GM19239 (cell line): Measurements from ENCODE around the gene TCFL5.
A peak's percentile ranks its signal among the peaks of the same experiment; 100 is the strongest.

ENCODE experiments used
- DNase-seq: peaks from one replicate; pipeline ENCODE4 v3.0.0; 2011; ENCODE audit warnings: low spot score; ENCODE audit not compliant: insufficient read length
- FAIRE-seq: peaks from 2 replicates; lab custom pipeline; 2011; peaks lifted over from hg19 to GRCh38; lab: Jason Lieb, UNC

Gene TCFL5

DNA sequence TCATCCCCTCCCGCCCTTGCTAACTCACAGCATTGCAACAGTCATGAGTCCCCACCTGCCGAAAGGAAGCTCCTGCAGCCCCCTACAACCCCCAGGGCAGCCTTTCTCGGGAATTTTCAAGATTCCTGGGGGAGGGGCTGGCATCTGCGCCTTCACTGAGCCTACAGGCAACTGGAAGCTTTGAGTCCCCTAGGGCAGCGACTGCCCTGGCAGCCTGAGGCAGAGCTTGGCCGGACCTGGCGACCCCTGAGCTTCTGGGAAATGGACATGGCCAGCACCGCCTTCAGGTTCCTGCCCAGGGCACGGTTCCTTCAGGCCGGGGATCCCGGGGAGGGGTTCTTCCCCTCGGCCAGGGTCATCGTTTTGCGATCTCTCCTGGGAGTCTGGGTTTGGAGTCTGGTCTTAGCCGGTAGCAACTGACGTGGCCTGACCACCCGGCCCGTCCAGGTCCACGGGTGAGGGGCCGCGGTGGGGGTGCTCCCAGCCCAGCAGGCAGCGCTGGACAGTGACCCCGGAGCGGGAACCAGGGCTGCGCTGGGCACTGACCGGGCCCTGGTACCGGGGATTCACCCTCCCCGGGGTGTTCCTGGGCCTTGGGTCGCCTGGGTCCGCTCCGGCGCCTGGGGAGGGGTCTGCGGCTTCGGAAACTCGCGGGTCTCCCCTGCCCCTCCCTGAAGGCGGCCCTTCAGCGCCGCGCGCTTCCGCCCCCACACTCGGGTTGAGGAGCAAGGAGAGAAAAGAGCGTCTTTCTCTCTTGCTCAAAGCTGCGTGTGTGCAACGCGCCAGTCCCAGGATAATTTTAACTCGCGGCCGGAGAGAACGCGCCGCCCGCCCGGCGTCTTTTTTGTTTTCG lies 45.4 kb downstream of the TCFL5 start:
- no peak for FAIRE-seq
- DNase-seq, result no peak

DNA sequence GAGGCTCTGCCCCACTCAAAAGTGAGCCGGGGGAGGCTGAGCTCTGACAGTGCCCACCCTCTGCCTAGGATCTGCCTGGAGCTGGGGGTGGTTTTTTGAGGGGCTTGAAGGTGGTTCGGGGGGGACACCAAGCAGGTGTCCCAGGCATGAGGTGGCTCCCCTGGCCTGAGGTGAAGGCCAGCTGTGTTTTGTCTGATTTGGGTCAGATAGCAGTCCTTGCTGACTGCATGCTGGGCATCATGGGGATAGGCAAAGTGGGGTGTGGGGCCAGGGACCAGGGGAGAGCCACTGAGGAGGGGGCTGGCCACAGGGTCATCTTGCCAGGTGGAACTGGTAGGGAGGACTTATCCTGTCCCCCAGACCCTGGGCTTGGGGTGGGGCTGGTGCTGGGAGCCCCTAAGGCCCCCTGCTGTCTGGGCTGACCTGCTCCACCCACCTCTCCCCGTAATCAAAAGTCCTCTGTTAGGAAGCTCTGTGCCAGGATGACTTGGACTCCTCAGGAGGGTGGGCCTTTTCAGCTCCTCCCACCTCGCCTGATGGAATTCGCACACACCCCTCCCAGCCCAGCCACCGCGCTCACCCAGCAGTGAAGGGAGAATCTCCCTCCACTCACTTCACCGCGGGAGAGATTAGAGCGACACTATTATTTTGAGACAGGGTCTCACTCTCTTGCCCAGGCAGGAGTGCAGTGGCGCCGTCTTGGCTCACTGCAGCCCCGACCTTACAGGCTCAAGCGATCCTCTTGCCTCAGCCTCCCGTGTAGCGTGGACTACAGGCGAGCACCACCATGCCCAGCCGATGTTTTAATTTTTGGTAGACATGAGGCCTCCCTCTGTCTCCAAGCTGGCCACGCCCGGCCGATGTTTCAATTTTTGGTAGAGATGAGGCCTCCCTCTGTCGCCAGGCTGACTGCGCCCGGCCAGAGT lies 46.3 kb downstream of the TCFL5 start:
- DNase-seq (no peak), FAIRE-seq (no peak)

DNA sequence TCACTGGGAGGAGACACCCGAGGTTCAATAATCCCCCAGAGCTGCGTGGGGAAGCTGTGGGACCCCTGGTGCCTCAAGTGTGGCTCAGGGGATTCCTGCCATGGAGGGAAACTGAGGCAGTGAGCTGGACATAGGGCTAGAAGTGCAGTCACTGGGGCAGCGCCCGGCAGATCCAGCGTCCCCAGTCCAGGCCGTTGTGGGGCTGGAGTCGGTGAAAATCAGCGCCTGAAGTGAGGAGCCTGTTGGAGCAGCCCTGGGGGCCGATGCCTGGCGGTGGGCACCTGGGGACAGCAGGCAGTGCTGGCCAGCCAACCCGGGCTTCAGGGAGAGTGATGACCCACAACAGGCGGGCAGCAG lies 46.9 kb downstream of the TCFL5 start:
- FAIRE-seq (no peak), DNase-seq (no peak)

DNA sequence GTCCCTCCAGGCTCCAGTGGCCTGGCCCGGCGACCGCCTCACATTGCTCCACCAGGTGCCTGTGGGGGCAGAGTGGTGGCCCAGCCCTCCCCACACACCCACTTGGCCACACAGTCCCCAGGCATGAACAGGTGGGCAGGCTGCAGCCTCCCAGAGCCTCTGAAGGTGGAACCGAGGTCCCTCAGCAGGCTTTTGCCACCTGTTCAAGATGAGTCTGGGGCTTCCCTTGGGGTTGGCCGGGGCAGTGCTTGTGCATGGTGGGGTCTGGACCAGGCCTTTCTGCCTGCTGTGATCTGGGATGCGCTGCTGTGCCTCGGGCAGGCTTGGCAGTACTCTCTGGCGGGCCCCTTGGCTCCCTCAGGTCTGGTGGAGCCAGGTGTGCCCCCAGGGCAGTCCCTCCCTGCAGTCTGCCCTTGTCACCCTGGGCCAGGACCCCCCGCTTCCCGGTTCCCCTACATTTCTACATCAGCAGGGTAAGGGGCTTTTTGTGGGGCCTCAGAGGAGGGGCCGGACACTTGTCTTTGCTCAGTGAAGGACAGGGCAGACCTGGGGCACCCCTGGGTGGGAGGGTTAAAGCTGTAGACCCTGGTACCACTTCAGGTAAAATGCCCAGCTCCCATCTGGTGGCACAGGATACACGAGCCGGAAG lies 47.4 kb downstream of the TCFL5 start:
- no peak for DNase-seq
- no peak for FAIRE-seq

DNA sequence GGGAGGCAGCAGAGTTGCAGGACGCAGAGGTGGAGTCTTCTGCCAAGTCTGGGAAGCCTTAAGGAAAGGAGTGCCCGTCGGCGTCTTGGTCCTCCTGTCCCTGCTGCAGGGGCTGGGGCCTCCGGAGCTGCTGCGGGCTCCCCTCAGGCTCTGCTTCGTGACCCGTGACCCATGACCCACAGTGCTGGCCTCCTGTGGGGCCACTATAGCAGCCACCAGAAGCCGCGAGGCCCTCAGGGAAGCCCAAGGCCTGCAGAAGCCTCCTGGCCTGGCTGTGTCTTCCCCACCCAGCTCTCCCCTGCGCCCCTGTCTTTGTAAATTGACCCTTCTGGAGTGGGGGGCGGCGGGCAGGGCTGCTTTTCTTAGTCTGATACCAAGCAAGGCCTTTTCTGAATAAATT lies 48.0 kb downstream of the TCFL5 start:
- DNase-seq, result no peak
- FAIRE-seq, result no peak

DNA sequence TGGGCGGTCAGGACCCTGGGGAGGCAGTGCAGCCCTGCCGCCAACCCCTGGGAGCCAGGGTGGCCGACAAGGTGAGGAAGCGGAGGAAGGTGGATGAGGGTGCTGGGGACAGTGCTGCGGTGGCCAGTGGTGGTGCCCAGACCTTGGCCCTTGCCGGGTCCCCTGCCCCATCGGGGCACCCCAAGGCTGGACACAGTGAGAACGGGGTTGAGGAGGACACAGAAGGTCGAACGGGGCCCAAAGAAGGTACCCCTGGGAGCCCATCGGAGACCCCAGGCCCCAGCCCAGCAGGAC lies 48.8 kb downstream of the TCFL5 start:
- no peak for DNase-seq
- no peak for FAIRE-seq

DNA sequence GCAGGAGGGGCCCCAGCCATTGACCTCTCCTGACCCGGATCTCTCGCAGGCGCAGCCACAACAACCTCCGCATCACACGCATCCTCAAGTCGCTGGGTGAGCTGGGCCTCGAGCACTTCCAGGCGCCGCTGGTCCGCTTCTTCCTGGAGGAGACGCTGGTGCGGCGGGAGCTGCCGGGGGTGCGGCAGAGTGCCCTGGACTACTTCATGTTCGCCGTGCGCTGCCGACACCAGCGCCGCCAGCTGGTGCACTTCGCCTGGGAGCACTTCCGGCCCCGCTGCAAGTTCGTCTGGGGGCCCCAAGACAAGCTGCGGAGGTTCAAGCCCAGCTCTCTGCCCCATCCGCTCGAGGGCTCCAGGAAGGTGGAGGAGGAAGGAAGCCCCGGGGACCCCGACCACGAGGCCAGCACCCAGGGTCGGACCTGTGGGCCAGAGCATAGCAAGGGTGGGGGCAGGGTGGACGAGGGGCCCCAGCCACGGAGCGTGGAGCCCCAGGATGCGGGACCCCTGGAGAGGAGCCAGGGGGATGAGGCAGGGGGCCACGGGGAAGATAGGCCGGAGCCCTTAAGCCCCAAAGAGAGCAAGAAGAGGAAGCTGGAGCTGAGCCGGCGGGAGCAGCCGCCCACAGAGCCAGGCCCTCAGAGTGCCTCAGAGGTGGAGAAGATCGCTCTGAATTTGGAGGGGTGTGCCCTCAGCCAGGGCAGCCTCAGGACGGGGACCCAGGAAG lies 49.3 kb downstream of the TCFL5 start:
- DNase-seq (no peak), FAIRE-seq (no peak)

DNA sequence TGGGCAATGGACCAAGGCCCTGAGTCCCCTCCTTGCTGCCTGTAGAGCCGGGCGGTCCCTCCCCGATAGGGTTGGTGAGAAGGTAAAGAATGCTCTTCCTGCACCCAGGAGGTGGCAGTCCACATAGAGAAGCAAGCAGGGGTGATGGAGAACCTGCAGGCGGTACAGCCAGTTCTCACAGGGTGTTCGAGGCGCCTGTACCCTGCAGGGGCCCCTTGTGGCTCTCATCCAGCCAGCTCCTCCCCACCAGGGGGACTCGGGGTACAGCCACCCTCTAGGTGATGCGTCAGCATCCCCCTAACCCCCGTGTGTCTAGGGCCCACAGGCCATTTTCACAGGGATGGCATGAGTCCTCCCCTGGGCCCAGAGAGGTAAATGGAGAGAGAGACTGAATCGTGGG lies 49.9 kb downstream of the TCFL5 start:
- FAIRE-seq (no peak), DNase-seq (no peak)

DNA sequence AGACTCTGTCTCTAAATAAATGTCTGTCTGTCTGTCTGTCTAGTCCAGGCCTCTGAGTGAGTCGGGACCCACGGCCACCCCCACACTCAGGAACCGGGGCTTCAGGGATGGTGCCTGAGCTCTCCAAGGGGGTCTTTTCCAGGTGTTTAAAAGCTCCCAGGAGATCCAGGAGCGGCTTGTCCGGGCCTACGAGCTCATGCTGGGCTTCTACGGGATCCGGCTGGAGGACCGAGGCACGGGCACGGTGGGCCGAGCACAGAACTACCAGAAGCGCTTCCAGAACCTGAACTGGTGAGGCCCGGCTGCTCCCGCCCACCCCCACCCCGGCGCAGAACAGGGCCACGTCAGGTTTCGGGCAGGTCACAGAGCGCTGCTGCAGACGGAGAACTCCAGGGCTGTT lies 50.3 kb downstream of the TCFL5 start:
- no peak for FAIRE-seq

DNA sequence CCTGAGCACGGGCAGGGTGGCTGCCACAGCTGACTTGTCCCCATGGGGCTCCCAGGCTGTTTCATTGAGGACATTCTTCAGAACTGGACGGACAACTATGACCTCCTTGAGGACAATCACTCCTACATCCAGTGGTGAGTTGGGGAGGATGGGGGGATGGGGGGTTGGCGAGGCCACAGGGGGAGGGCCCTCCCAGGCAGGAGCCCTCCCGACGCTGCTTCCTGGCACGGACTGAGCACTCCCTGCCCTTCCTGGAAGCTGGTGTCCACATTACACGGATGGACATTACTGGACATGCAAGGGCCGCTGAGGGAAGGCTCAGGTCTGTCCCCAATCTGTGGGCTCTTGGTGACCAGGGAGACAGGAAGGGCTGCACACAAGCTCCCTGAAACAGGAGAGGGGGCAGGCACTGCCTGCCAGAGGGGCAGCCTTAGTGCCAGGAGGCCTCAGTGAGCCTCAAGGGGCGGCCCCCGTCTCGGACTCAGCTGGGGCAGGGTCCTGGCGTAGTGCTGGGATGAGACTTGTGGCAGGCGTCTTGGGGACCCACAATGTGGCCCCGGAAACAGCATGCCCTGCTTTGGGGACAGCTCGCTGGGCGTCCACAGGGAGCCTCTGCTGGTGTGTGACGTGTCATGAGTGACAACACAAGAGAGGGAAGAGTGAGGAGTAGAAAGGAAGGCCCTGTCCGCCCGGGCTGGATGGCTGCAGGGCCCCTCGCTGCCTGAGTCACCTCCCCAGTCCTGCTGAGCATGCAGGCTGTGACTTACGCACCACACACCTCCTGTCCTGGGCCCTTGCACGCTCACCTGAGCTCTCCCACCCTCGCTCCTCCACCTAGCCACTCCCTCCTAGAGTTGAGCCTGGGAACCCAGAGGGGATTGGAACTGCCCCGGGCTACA lies 51.8 kb downstream of the TCFL5 start:
- DNase-seq (no peak), FAIRE-seq (no peak)

More for the DNA sequence above, 50.3 kb downstream of the TCFL5 start:
- DNase-seq, result no peak

DNA sequence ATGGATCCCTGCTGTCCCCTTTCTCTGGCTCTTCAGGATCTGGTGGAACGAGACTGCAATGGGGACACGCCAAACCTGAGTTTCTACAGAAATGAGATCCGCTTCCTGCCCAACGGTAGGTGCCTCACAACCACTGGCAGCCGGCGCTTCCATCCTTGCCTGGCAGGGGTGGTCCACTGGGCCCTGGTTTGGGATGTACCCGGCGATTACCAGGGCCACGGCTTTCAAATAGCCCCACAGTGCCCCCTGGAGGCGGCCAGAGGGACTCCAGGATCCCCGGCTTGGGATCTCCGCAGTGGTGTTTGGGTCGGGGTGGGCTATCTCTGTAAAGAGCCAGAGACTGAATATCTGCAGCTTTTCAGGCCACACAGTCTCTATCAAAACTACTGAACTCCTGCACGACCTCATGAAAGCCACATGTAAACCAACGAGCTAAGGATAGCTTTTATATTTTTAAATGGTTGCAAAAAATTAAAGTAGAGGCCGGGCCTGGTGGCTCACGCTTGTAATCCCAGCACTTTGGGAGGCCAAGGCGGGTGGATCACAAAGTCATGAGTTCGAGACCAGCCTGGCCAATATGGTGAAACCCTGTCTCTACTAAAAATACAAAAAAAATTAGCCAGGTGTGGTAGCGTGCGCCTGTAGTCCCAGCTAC lies 53.3 kb downstream of the TCFL5 start:
- no peak for FAIRE-seq
- DNase-seq, result peak; percentile 90

DNA sequence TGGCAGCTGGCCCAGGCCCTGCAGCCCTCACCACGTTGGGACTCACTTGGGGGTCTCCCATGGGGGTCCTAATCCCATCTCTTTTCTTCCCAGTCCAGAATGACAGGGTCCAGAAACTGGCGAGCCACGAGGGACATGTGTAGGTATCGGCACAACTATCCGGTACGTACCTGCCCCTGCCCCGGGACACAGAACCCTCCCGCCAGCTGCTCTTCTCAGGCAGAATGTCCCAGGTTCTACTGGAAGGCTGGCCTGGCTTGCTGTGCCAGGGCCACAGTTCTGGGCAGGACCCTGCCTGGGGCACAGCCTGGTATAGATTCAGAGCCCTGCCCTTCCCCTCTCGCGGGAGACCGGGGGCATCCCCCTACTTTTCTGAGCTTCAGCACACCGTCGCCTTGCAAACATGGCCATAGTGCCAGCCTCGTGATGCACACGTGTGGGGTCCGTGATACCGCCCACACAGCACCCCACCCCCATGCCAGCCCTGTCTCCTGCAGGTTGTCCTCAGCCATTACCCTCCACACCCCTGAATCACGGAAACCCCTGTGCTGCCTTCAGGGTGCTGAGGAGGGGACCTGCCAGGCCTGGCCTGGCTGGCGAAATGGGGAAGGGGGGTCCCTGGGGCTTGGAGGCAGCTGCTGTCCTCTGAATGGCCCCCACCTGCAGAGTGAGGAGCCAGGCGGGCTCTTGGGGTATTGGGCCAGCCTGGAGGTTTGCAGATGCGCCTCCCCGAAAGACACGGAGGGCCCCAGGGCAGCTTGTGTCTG lies 54.0 kb downstream of the TCFL5 start:
- DNase-seq, result no peak
- FAIRE-seq, result no peak

DNA sequence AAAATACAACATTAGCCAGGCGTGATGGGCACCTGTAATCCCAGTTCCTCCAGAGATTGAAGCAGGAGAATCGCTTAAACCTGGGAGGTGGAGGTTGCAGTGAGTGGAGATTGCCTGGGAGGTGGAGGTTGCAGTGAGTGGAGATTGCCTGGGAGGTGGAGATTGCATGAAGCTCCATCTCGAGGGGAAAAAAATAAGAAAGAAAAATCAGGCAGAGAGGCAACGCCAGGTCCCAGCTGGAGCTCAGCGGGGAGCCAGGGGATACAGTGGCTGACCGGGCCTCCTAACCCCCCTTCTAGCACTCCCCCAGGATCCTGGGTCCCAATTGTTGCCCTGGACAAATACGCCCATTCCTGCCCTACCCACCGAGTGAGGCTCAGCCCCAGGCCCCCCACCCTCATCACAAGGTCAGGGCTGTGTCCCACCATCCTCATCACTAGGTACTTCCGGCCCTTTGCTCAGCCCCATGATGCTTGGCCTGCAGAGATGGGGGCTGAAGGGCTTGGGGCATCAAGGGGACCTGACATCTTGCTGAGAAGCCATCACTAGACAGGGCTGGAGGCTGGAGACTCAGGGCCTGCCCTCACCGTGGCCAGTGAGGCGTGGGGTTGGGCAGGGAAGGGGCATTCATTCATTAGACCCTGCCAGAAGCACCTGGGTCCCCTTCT lies 55.1 kb downstream of the TCFL5 start:
- FAIRE-seq, result no peak
- DNase-seq, result no peak

DNA sequence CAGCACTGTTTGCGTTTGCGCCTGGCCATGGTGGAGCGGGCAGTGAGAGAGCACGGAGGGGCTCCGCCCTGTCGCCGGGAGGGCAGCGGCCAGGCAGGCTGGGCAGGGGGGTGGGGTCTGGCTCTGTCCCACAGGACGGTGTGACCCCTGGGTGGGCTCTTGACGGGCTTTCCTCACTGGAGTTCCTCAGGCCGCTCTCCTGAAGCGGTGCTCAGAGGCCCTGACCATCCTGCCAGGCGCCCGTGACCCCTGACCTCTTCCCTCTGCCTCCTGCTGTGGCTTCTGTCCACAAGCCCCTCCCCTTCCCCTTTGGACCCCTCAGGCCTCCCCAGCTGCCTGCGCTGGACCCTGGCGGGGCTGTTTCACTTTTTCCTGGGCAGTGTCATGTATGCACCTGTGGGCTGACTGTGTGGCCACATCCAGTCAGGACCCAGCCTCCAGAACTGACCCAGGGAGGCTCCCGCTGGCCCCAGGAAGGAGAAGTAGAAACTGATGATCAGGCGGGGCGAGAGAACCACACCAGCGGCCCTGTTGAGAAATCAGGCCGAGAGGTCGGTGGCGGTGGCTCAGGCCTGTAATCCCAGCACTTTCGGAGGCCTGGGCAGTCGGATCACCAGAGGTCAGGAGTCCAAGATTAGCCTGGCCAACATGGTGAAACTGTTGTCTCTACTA lies 55.8 kb downstream of the TCFL5 start:
- no peak for DNase-seq
- FAIRE-seq, result no peak

DNA sequence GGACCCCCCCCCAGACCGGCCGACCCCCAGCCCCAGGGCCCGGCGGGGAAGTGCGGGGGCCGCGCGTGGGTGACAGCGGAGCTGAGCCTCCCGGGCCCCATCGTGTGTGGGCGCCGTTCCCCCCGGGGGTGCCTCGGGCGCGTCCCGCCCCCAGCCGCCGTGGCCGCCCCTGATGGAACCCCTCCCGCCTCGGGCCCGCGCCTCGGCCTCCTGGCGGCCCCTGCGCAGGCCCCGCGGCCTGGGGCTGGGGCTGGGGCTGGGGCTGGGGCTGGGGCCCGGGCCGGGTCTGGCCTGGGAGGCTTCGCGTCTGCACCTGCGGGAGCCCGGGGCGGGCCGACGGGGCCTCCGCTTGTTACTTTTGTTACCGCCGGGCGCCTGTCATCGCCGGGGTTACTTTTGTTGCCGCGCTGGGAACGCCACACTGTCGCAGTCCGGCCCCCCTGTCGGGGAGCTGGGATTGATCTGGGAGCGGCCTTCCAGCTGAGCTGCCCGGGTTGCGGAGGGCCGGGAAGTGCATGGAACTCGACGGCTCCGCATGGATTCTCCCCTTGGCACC lies 56.4 kb downstream of the TCFL5 start:
- DNase-seq, result no peak
- no peak for FAIRE-seq

DNA sequence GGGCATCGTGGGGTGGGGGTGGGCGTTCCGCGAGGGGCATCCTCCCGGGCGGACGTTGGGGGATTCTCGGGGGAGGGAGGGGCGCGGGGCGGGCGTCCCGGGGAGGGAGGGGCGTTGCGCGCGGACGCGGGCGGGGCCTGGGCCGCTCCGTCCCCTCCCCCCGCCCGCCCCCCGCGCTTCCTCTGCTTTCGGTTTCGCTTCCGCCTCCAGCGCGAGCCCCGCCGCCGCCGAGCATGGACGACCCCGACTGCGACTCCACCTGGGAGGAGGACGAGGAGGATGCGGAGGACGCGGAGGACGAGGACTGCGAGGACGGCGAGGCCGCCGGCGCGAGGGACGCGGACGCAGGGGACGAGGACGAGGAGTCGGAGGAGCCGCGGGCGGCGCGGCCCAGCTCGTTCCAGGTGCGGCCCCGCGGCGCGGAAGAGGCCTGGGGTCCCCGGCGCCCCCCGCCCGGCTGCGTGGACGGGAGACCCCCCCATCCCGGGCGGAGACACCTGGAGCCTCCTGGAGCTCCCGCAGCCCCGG lies 56.9 kb downstream of the TCFL5 start, which contains the start of gene OGFR:
OGFR (plus strand) TSS at position 209 of the 528 bp plus-strand sequence; CDS start at position 234, 25 bp downstream.
- DNase-seq, result peak; percentile 95
- no peak for FAIRE-seq
